GM23248 (cell line): ENCODE measurements around the gene ATE1. TPM values are rescaled to one million over a fixed set of nuclear protein-coding genes. Genes with fewer than 3 reads are reported as not detected.

Experiments used
- DNase-seq: peaks from one replicate; pipeline ENCODE4 v3.0.0-alpha.2; 2015
- H2AFZ ChIP-seq: fragments of 200-600 bp; sonication (generic); 2 replicates; pipeline ENCODE4 v1.6.1; 2016; ENCODE audit warnings: antibody characterized with exemption
- H3F3A ChIP-seq: fragments of 200-600 bp; sonication (generic); 2 replicates; pipeline ENCODE4 v1.6.1; 2016; ENCODE audit warnings: mild to moderate bottlenecking, antibody characterized with exemption, mixed run types; ENCODE audit not compliant: insufficient read depth
- H3K27ac ChIP-seq: fragments of 200-600 bp; sonication (generic); 2 replicates; pipeline ENCODE4 v1.5.1; 2016; ENCODE audit warnings: mild to moderate bottlenecking
- H3K27me3 ChIP-seq: fragments of 200-600 bp; sonication (generic); replicated peaks from 2 replicates; pipeline ENCODE4 v1.6.1; 2016; ENCODE audit warnings: mild to moderate bottlenecking; ENCODE audit not compliant: insufficient read depth
- H3K36me3 ChIP-seq: fragments of 200-600 bp; sonication (generic); 2 replicates; pipeline ENCODE4 v1.6.1; 2016; ENCODE audit warnings: low read depth, mild to moderate bottlenecking
- H3K4me1 ChIP-seq: fragments of 200-600 bp; sonication (generic); 2 replicates; pipeline ENCODE4 v1.6.1; 2016; ENCODE audit warnings: mild to moderate bottlenecking; ENCODE audit not compliant: insufficient read depth
- H3K4me2 ChIP-seq: fragments of 200-600 bp; sonication (generic); one replicate; pipeline ENCODE4 v1.6.1; 2016; ENCODE audit warnings: mild to moderate bottlenecking; ENCODE audit not compliant: unreplicated experiment
- H3K4me3 ChIP-seq: fragments of 200-600 bp; sonication (generic); 2 replicates; pipeline ENCODE4 v1.5.1; 2016; ENCODE audit warnings: mild to moderate bottlenecking
- H3K79me2 ChIP-seq: fragments of 200-600 bp; sonication (generic); 2 replicates; pipeline ENCODE4 v1.6.1; 2016; ENCODE audit warnings: mild to moderate bottlenecking; ENCODE audit not compliant: insufficient read depth
- H3K9ac ChIP-seq: fragments of 200-600 bp; sonication (generic); 2 replicates; pipeline ENCODE4 v1.6.1; 2016; ENCODE audit warnings: mild to moderate bottlenecking
- H3K9me2 ChIP-seq: fragments of 200-600 bp; sonication (generic); 2 replicates; pipeline ENCODE4 v1.6.1; 2016; ENCODE audit warnings: mixed run types, mild to moderate bottlenecking, moderate library complexity; ENCODE audit not compliant: insufficient read depth
- H3K9me3 ChIP-seq: fragments of 200-600 bp; sonication (generic); one replicate; pipeline ENCODE4 v1.6.1; 2017; ENCODE audit warnings: low read depth
- H4K20me1 ChIP-seq: fragments of 200-600 bp; sonication (generic); 2 replicates; pipeline ENCODE4 v1.6.0; 2016; ENCODE audit not compliant: insufficient read depth
- EZH2 ChIP-seq: fragments of 200-600 bp; sonication (generic); IDR thresholded peaks from 2 replicates; pipeline ENCODE4 v1.6.1; 2018; ENCODE audit warnings: antibody characterized with exemption, mild to moderate bottlenecking; ENCODE audit not compliant: insufficient read depth, poor library complexity, severe bottlenecking
- EZH2phosphoT487 ChIP-seq: fragments of 200-600 bp; sonication (generic); IDR thresholded peaks from 2 replicates; pipeline ENCODE4 v1.6.1; 2018; ENCODE audit warnings: antibody characterized with exemption, moderate library complexity, mild to moderate bottlenecking, low read depth; ENCODE audit not compliant: insufficient read depth
- WGBS, 2 experiments: methylation state at CpG; one replicate each; pipeline ENCODE4 v1.1.6; 2015 to 2017; ENCODE audit warnings: low lambda C conversion rate in 2 of 2, low coverage in 1 of 2; ENCODE audit errors: missing lambda C conversion rate in 2 of 2; 5-methylcytosine and 5-hydroxymethylcytosine counted together
- in situ Hi-C: fragments of 300-500 bp; cut with MboI; formaldehyde crosslinking; loops from 2 replicates; pipeline ENCODE4 v1.15.0; 2020
- polyA plus RNA-seq: library from polyadenylated mRNA; unstranded; fragments of >200 nt; fragmentation: Nextera tagmentation; extraction: Ambion mirVana; gene quantifications from 2 replicates; pipeline ENCODE4 v1.2.1, GENCODE V29; 2016
- total RNA-seq: library from RNA; depleted of rRNA; stranded (reverse); fragments of >200 nt; shearing (Covaris generic); gene quantifications from 2 replicates; pipeline ENCODE4 v1.2.3, GENCODE V29; 2014

ATE1 gene
- total and polyA plus RNA-seq, 2 experiments from 2014 or later, result 14.8 to 19.1 TPM

DNA sequence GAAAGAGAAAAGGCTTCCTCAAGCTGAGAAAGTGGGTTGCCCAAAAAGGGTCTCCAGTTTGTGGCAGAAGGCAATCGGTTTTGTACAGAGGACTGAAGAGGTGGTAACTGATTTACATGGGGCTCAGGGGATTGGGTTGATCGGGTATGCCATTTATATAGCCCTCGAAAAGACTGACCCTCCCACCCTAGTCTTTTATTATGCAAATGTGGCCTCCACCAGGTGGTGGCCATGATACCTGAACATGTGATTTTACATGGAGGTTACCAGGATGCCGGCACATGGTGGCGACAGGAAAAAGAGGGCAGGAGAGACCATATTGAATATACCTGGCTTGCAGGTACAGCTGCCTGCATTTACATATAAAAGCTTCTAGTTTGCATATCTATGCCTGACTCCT, 36.7 kb downstream of the ATE1 start:
- WGBS, 2 experiments, result 85 to 90% methylated on average over 5 of the region's 5 CpGs
- Histone ChIP-seq H3K27ac (no peak overlapping the region), H3K9me3 (no peaks in the 10 kb centered on the region), H2AFZ (no peak overlapping the region), H3K4me3 (no peak overlapping the region), H4K20me1 (no peaks in the 10 kb centered on the region), H3K4me2 (no peak overlapping the region), H3K79me2 (no peaks in the 10 kb centered on the region), H3K27me3 (no peaks in the 10 kb centered on the region), H3F3A (no peaks in the 10 kb centered on the region), H3K36me3 (no peaks in the 10 kb centered on the region), H3K9ac (no peak overlapping the region), H3K9me2 (no peaks in the 10 kb centered on the region), H3K4me1 (no peaks in the 10 kb centered on the region)
- in situ Hi-C loops, result no loop called here
- DNase-seq, result no peak
- TF ChIP-seq EZH2phosphoT487 (no peak), EZH2 (no peak)

DNA sequence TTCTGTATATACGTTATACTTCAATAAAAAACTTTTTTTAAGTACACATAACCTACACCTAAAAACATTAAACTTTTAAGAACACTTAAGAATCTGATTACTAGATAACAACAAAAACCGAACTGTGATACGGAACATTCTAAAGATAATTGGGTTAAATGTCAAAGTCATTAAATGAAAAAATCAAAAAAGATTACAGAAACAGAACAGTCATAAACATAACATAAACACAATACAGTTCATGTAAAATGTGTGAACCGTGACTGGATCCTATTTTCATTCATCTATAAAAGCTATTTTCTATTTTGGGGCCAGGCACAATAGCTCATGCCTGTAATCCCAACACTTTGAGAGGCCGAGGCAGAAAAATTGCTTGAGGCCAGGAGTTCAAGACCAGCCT, 38.6 kb downstream of the ATE1 start:
- Histone ChIP-seq H3K79me2 (no peaks in the 10 kb centered on the region), H3K27me3 (no peaks in the 10 kb centered on the region), H4K20me1 (no peaks in the 10 kb centered on the region), H3K4me2 (no peak overlapping the region), H3K9me2 (no peaks in the 10 kb centered on the region), H3K9me3 (no peaks in the 10 kb centered on the region), H3K36me3 (no peaks in the 10 kb centered on the region), H3F3A (no peaks in the 10 kb centered on the region), H3K4me1 (no peaks in the 10 kb centered on the region), H3K9ac (no peak overlapping the region), H2AFZ (no peak overlapping the region), H3K4me3 (no peak overlapping the region), H3K27ac (no peak overlapping the region)
- in situ Hi-C loops, result loop anchor here (10.0 kb wide), 1 partner anchor 934 kb away; no protein-coding TSS in a partner anchor
- no peak for DNase-seq
- TF ChIP-seq EZH2phosphoT487 (no peak), EZH2 (no peak)
- WGBS, 2 experiments, result 74 to 80% methylated on average over 5 of the region's 5 CpGs

DNA sequence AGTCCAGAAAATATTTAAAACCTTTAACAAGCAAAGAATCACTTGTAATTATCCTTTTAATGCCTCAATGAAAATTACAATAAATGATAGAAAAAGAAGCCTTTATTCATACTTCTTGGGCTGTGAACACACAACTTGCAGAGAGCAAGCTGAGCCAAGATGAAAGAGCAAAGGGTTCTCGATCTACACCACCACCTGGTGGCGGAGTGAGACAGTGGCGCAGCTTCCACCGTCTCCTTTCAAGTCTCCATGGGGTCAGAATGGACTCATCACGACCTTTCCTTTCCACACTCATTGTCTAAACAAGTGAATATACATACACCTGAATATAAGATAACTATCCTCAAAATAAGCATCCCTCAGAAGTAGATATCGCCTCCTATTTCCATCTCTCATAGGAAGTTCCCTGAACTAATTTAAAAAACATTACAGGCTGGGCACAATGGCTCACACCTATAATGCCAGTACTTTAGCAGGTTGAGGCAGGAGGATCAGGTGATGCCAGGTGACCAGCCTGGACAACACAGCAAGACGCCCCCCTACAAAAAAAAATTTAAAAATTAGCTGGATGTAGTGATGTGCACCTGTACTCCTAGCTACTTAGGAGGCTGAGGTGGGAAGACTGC, 40.7 kb downstream of the ATE1 start:
- Histone ChIP-seq H3K36me3 (no peaks in the 10 kb centered on the region), H3K27ac (no peak overlapping the region), H3K4me3 (no peak overlapping the region), H3K79me2 (no peaks in the 10 kb centered on the region), H3F3A (no peaks in the 10 kb centered on the region), H3K9ac (no peak overlapping the region), H3K4me1 (no peaks in the 10 kb centered on the region), H2AFZ (no peak overlapping the region), H3K9me3 (no peaks in the 10 kb centered on the region), H3K27me3 (no peaks in the 10 kb centered on the region), H3K9me2 (no peaks in the 10 kb centered on the region), H3K4me2 (no peak overlapping the region), H4K20me1 (no peaks in the 10 kb centered on the region)
- WGBS, 2 experiments, result 61 to 73% methylated on average over 7 of the region's 7 CpGs
- no peak for TF ChIP-seq EZH2
- no peak for TF ChIP-seq EZH2phosphoT487
- in situ Hi-C loops, result loop anchor here (10.0 kb wide), 1 partner anchor 932 kb away; no protein-coding TSS in a partner anchor
- peak; percentile 72 for DNase-seq

DNA sequence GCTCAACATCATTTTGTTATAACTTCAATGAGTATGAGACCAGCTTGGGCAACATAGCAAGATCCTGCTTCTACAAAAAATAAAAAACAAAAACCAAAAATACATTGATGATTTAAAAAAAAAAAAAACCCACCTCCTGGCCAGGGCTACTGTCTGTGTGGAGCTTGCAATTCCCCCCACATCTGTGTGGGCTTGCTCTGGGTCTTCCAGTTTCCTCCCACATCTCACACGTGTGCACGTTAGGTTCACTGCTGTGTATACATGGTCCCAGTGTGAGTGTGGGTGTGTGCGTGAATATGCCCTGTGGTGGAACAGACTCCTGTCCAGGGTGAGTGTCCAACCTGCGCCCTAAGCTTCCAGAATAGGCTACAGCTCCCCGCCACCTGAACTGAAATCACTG, 41.6 kb downstream of the ATE1 start:
- H2AFZ ChIP-seq, result no peak overlapping the region
- H3K9me3 ChIP-seq, result no peaks in the 10 kb centered on the region
- H3K4me3 ChIP-seq, result no peak overlapping the region
- H4K20me1 ChIP-seq, result no peaks in the 10 kb centered on the region
- H3K9me2 ChIP-seq, result no peaks in the 10 kb centered on the region
- no peak overlapping the region for H3K9ac ChIP-seq
- 93 to 96% methylated on average over 5 of the region's 5 CpGs for WGBS, 2 experiments
- no peaks in the 10 kb centered on the region for H3K36me3 ChIP-seq
- H3K4me2 ChIP-seq, result no peak overlapping the region
- H3K4me1 ChIP-seq, result no peaks in the 10 kb centered on the region
- no peaks in the 10 kb centered on the region for H3K27me3 ChIP-seq
- no peak for TF ChIP-seq EZH2phosphoT487
- H3F3A ChIP-seq, result no peaks in the 10 kb centered on the region
- no peak overlapping the region for H3K27ac ChIP-seq
- DNase-seq, result no peak
- H3K79me2 ChIP-seq, result no peaks in the 10 kb centered on the region
- in situ Hi-C loops, result loop anchor here (10.0 kb wide), 1 partner anchor 931 kb away; no protein-coding TSS in a partner anchor

DNA sequence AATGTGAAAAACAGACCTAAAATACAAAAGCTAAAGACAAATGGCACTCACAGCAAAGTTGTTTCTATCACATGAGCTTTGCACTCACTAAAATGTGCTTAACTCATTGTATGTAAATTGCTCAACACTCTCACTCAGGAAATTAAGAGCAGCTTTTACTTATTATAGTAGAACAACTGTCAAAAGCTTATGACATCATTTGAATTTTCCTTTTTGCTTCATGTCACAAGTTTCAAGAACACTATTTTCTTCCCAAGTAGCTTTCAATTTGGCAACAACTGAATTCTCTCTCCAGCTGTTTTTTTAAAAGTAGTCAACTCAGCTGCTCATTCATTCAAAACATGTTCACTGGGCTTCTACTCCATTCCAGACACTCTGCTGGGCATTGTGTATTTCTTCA, 46.9 kb downstream of the ATE1 start:
- H3K4me2 ChIP-seq, result no peak overlapping the region
- peak; percentile 20 for DNase-seq
- TF ChIP-seq EZH2 (no peak), EZH2phosphoT487 (no peak)
- no peaks in the 10 kb centered on the region for H4K20me1 ChIP-seq
- no peak overlapping the region for H3K9ac ChIP-seq
- H3K4me1 ChIP-seq, result no peaks in the 10 kb centered on the region
- H3K36me3 ChIP-seq, result no peaks in the 10 kb centered on the region
- no peaks in the 10 kb centered on the region for H3K9me3 ChIP-seq
- in situ Hi-C loops, result loop anchor here (10.0 kb wide), 1 partner anchor 926 kb away; no protein-coding TSS in a partner anchor
- no peaks in the 10 kb centered on the region for H3K27me3 ChIP-seq
- no peak overlapping the region for H2AFZ ChIP-seq
- no peaks in the 10 kb centered on the region for H3F3A ChIP-seq
- H3K27ac ChIP-seq, result no peak overlapping the region
- no peaks in the 10 kb centered on the region for H3K9me2 ChIP-seq
- no peak overlapping the region for H3K4me3 ChIP-seq
- no peaks in the 10 kb centered on the region for H3K79me2 ChIP-seq
